Amniotic epithelial cell (primary cell): ENCODE results near the gene SGPP2.

ENCODE experiments used
- DNase-seq: peaks from one replicate; pipeline ENCODE4 v3.0.0-alpha.2; 2010; ENCODE audit warnings: low read depth

SGPP2 gene

GRCh38 chr2:222470802-222471468 is 46.6 kb downstream of the SGPP2 start:
- DNase-seq: no peak

GRCh38 chr2:222477962-222478608 is 53.7 kb downstream of the SGPP2 start:
- no peak for DNase-seq

- DNase-seq: peak; percentile 22
These were observed 55.5 kb downstream of the SGPP2 start for GRCh38 chr2:222479859-222480258.

- DNase-seq: peak; percentile 22
These were observed 56.2 kb downstream of the SGPP2 start for GRCh38 chr2:222480497-222480896.

- DNase-seq: no peak
These were observed 57.6 kb downstream of the SGPP2 start for GRCh38 chr2:222481941-222482340.

DNA sequence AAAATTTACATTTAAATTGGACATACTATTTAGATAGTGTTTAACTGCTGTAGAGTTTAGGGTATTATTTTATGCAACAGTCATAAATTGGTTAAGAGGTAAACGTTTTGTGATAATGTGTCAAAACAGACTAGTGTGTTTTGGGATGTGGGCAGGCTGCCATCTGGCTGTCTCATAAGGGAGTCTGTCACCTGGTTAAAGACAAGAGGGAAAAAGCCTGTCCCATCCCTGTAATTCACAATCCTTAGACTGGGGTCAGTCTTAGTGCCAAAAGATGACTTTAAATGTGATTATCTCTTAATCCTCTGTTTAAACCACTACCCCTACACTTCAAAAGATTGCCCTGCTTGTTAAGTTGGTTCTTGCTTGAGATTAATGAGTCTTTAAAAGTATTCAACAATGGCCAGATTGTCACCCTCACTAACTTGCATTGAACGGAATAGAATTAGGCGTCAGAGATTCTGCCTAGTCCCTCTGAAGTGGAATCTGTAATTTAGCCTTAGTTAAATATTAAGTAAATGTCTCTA is 59.2 kb downstream of the SGPP2 start:
- DNase-seq: no peak

GRCh38 chr2:222485367-222486211 is 61.2 kb downstream of the SGPP2 start:
- DNase-seq: no peak

DNA sequence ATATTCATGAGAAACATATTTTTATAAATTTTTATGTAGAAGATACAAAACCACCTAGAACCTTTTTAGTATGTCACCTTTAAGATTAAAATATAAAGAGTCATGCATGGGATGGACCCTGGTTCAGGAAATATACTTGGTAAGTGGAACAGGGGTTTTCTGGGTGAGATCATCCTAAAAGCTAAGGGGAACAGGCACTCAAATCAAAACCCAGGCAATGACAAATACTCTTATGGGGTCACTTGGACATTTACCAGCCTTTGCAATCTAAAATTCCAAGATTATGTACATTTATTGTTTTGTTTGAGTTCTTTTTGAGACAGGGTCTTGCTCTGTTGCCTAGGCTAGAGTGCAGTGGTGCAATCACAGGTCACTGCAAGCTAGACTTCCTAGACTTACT is 65.8 kb downstream of the SGPP2 start:
- DNase-seq: no peak

DNA sequence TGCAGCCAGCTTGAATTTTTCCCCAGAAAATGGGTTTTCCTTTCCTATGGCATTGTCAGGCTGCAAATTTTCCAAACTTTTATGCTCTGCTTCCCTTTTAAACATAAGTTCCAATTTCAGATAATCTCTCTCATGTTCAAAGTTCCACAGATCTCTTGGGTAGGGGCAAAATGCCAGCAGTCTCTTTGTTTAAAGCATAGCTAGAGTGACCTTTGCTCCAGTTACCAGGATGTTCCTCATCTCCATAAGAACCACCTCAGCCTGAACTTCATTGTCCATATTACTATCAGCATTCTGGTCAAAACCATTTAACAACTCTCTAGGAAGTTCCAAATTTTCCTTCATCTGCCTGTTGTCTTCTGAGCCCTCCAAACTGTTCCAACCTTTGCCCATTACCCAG is 68.3 kb downstream of the SGPP2 start:
- DNase-seq: no peak

- no peak for DNase-seq
These were observed 69.9 kb downstream of the SGPP2 start for GRCh38 chr2:222494104-222494739.

DNA sequence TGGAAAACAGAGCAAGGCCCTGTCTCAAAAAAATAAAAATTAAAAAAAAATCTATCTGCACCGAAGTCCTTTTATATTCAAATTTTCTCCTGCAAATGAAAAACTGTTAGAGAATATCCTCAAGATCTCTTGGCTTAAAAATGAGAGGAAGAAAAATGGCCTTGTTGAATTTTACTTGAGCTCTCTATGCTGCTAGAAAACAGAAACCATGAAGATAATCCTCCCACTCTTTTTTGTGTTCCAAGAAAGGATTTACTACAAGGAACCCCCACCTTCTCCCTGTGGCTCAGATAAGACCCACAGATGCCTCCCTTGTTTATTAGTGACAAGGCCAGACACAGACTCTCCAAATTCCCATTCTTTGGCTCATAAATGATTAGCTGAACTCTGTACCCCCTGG is 71.0 kb downstream of the SGPP2 start:
- peak; percentile 6 for DNase-seq

DNA sequence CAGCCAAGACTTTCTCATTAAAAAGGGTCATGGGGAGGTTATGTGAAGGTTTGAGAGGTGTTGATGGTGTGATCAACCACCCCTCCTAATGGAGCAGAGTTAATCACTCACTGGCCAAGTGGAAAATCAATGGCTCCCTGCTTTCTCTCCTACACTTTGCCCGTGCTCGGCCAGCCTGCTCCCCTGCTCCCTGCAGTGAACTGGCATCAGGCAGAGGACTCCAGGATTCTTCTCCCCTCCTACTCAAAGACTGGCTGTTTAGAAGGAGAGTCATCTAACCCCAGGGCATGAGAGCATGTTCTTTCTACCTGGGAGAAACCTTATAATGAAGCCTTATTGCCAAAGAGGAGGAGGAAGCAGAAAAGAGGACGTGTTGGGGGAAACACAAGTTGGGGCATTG is 74.9 kb downstream of the SGPP2 start:
- no peak for DNase-seq

DNA sequence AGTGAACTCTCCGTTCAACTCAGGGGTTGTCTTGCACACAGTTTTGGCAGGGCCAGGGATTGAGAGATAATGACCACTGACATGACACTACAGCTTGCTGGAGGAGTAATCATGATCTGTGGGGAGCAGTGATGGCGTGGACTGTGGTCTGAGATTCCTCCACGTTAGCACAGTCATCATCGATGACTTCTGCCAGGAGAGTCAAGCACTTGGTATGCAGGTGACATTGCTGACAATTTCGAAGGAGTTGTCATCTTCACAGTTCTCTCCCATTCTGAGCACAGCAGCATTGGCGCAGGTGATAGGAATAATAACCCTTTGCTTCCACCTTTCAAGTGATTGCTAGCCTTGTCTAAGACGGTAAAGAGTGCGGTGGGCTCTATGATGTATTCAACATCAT is 79.8 kb downstream of the SGPP2 start:
- no peak for DNase-seq

- DNase-seq: no peak
These were observed 80.4 kb downstream of the SGPP2 start for GRCh38 chr2:222504719-222505118.

GRCh38 chr2:222506230-222506935 is 82.0 kb downstream of the SGPP2 start:
- no peak for DNase-seq

DNA sequence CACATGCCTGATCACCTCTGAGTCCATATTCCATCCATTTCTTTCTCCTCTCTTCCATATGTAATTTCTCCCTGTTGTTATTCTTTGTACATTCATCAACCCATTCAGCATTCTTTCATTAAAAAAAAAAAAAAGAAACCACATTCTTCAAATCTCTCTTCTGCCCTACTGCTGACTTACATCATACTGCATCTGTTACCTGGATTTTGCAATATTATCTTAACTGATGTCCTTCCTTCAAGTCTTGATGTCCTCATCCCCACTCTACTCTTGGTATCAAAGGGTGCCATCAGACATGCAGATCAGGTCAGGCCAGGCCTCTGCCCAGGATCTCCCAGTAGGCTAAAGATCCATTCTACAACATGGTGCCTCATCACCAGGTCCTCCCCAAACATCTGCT is 90.6 kb downstream of the SGPP2 start:
- no peak for DNase-seq

- DNase-seq: peak; percentile 97
These were observed 94.4 kb downstream of the SGPP2 start for GRCh38 chr2:222518570-222519381.

DNA sequence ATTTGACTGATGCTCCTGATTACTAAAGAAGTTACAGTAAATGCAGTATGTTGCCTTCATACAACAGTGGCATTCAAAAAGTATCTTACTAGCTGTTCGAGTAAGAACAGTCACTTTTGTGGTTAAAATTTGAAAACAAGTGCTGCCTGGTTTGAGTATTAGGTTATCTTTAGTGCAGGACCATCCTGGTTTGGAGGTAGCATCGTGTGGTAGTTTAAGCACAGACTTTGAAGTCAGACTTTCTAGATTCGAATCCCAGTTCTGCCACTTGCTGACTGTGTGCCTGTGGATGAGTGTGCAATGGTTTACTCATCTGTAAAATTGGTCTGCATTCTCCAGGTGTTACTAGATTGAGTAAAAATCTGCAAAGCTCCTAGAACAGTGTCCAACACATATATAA is 96.8 kb downstream of the SGPP2 start:
- DNase-seq: no peak

- DNase-seq: no peak
These were observed 97.7 kb downstream of the SGPP2 start for GRCh38 chr2:222522082-222522481.

DNA sequence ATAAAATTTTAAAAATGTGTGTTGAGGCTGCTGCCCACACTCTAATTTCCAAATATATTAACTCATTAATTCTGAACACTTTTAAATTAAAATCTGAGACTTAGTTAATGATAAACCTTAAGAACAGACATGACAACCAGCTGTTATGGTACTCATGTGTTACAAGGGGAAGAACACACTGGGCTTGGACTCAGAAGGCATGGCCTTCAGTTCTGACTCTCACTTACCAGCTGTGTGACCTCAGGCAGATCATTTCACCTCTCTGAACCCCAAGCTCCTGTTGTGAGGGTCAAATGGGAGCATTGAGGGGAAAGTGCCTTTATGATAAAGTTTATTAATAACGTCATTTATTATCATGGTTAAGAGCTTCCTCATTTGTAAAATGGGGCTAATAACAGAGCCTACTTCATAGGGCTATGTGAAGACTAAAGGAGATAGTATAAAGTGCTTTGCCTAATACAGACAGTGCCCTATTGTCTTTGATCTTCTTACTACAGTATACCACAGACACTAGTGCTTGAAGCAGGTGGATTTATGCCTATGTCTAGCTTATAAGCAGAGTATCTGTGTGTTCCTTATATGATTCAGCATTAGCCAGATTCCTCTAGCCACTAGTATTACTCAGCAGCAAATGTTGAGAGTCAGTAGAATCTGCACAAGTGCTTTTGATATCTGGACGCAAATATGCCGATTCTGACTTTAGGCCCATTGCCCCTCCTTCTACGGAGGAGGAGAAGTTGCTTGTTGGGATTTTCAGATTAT is 99.6 kb downstream of the SGPP2 start:
- DNase-seq: peak; percentile 33
